H9 (cell line): Measurements from ENCODE around the gene HCN4. TPM values are rescaled to one million over a fixed set of nuclear protein-coding genes. Genes with fewer than 3 reads are reported as not detected.

Experiments
- DNase-seq: peaks from one replicate; pipeline ENCODE4 v3.0.0-alpha.2; 2017
- H2AFZ ChIP-seq: one replicate; pipeline ENCODE4 v1.6.1; 2013; ENCODE audit warnings: mild to moderate bottlenecking, low read length, control low read depth, moderate library complexity
- H2AK5ac ChIP-seq: 2 replicates; pipeline ENCODE4 v1.6.1; 2013; ENCODE audit warnings: low read length, control low read depth, mixed read lengths; ENCODE audit not compliant: insufficient read length
- H2BK120ac ChIP-seq: one replicate; pipeline ENCODE4 v1.6.1; 2013; ENCODE audit warnings: low read depth, mild to moderate bottlenecking, low read length, control low read depth, inconsistent platforms; ENCODE audit not compliant: poor library complexity, severe bottlenecking
- H2BK12ac ChIP-seq: 2 replicates; pipeline ENCODE4 v1.6.1; 2013; ENCODE audit warnings: low read length, control low read depth, mixed read lengths, low read depth; ENCODE audit not compliant: insufficient read length
- H2BK15ac ChIP-seq: 2 replicates; pipeline ENCODE4 v1.6.1; 2013; ENCODE audit warnings: low read depth, low read length, control low read depth
- H2BK20ac ChIP-seq: one replicate; pipeline ENCODE4 v1.6.1; 2013; ENCODE audit warnings: low read depth, mild to moderate bottlenecking, low read length, control low read depth, inconsistent platforms; ENCODE audit not compliant: poor library complexity, severe bottlenecking
- H2BK5ac ChIP-seq: 2 replicates; pipeline ENCODE4 v1.6.1; 2013; ENCODE audit warnings: low read length, control low read depth, mixed read lengths; ENCODE audit not compliant: insufficient read length
- H3K14ac ChIP-seq: 2 replicates; pipeline ENCODE4 v1.6.1; 2013; ENCODE audit warnings: low read length, control low read depth; ENCODE audit not compliant: insufficient read depth
- H3K18ac ChIP-seq: 2 replicates; pipeline ENCODE4 v1.6.1; 2013; ENCODE audit warnings: low read depth, mild to moderate bottlenecking, mixed read lengths, low read length, control low read depth; ENCODE audit not compliant: insufficient read length
- H3K23ac ChIP-seq: 2 replicates; pipeline ENCODE4 v1.6.1; 2013; ENCODE audit warnings: low read length, control low read depth, mixed read lengths, low read depth; ENCODE audit not compliant: insufficient read length
- H3K23me2 ChIP-seq: 2 replicates; pipeline ENCODE4 v1.6.1; 2013; ENCODE audit warnings: low read depth, mild to moderate bottlenecking, mixed read lengths, low read length, control low read depth; ENCODE audit not compliant: insufficient read length, poor library complexity, severe bottlenecking
- H3K27ac ChIP-seq: 2 replicates; pipeline ENCODE4 v1.5.1; 2013; ENCODE audit warnings: low read length, control low read depth, mixed read lengths, low read depth; ENCODE audit not compliant: insufficient read length
- H3K27me3 ChIP-seq: 2 replicates; pipeline ENCODE4 v1.6.1; 2013; ENCODE audit warnings: low read length, control low read depth, inconsistent platforms; ENCODE audit not compliant: insufficient read depth
- H3K4ac ChIP-seq: 2 replicates; pipeline ENCODE4 v1.6.1; 2013; ENCODE audit warnings: low read depth, mild to moderate bottlenecking, control low read depth, inconsistent platforms, low read length, moderate library complexity
- H3K4me1 ChIP-seq: 2 replicates; pipeline ENCODE4 v1.6.1; 2013; ENCODE audit warnings: low read length, control low read depth, inconsistent platforms; ENCODE audit not compliant: insufficient read depth
- H3K4me2 ChIP-seq: 2 replicates; pipeline ENCODE4 v1.6.1; 2013; ENCODE audit warnings: low read length, control low read depth, mixed read lengths; ENCODE audit not compliant: insufficient read length, insufficient read depth
- H3K56ac ChIP-seq: 2 replicates; pipeline ENCODE4 v1.6.1; 2013; ENCODE audit warnings: low read depth, mild to moderate bottlenecking, mixed read lengths, low read length, control low read depth; ENCODE audit not compliant: insufficient read length
- H3K79me1 ChIP-seq: 2 replicates; pipeline ENCODE4 v1.6.1; 2013; ENCODE audit warnings: low read depth, mild to moderate bottlenecking, moderate library complexity, low read length, control low read depth, inconsistent platforms; ENCODE audit not compliant: insufficient read depth, poor library complexity, severe bottlenecking
- H3K79me2 ChIP-seq: 2 replicates; pipeline ENCODE4 v1.6.1; 2013; ENCODE audit warnings: low read length, control low read depth, inconsistent platforms; ENCODE audit not compliant: insufficient read depth
- H3K9ac ChIP-seq: 2 replicates; pipeline ENCODE4 v1.6.1; 2013; ENCODE audit warnings: low read length, control low read depth, mixed read lengths; ENCODE audit not compliant: insufficient read length; ENCODE audit errors: extremely low read depth
- H3K9me3 ChIP-seq: one replicate; pipeline ENCODE4 v1.6.1; 2013; ENCODE audit warnings: low read depth, low read length, inconsistent platforms; ENCODE audit not compliant: control insufficient read depth
- H3T11ph ChIP-seq: one replicate; pipeline ENCODE4 v1.6.1; 2013; ENCODE audit warnings: mild to moderate bottlenecking, low read length, control low read depth, inconsistent platforms
- H4K20me1 ChIP-seq: one replicate; pipeline ENCODE4 v1.6.1; 2013; ENCODE audit not compliant: control insufficient read depth, insufficient read length, insufficient read depth
- H4K5ac ChIP-seq: 2 replicates; pipeline ENCODE4 v1.6.1; 2013; ENCODE audit warnings: low read depth, mild to moderate bottlenecking, mixed read lengths, low read length, control low read depth; ENCODE audit not compliant: insufficient read length
- H4K8ac ChIP-seq: replicated peaks from 2 replicates; pipeline ENCODE4 v1.6.1; 2013; ENCODE audit warnings: low read length, control low read depth, mixed read lengths, low read depth; ENCODE audit not compliant: insufficient read length
- H4K91ac ChIP-seq: 2 replicates; pipeline ENCODE4 v1.6.1; 2013; ENCODE audit warnings: low read depth, mild to moderate bottlenecking, moderate library complexity, mixed read lengths, low read length, control low read depth; ENCODE audit not compliant: insufficient read length
- H3K27ac Mint-ChIP-seq, 3 experiments: 2 replicates in 2 of 3; 3 replicates in 1 of 3; pipeline ENCODE4 v1.8.0; 2020 to 2021; ENCODE audit warnings: mixed read lengths in 3 of 3, mild to moderate bottlenecking in 1 of 3, moderate library complexity in 1 of 3
- H3K27me3 Mint-ChIP-seq: 2 replicates; pipeline ENCODE4 v1.8.0; 2021; ENCODE audit warnings: low read depth, mild to moderate bottlenecking, moderate library complexity, mixed read lengths
- H3K36me3 Mint-ChIP-seq, 3 experiments: 2 replicates in 2 of 3; 3 replicates in 1 of 3; pipeline ENCODE4 v1.8.0; 2020 to 2021; ENCODE audit warnings: low read depth in 3 of 3, mixed read lengths in 3 of 3; ENCODE audit not compliant: insufficient read depth in 1 of 3
- H3K4me1 Mint-ChIP-seq, 2 experiments: 2 replicates each; pipeline ENCODE4 v1.8.0; 2020; ENCODE audit warnings: mixed read lengths in 2 of 2
- H3K4me3 Mint-ChIP-seq, 2 experiments: 2 replicates in 1 of 2; 3 replicates in 1 of 2; pipeline ENCODE4 v1.8.0; 2020 to 2021; ENCODE audit warnings: mild to moderate bottlenecking in 2 of 2, mixed read lengths in 2 of 2, moderate library complexity in 1 of 2
- H3K9me3 Mint-ChIP-seq, 2 experiments: 2 replicates in 1 of 2; 3 replicates in 1 of 2; pipeline ENCODE4 v1.8.0; 2020; ENCODE audit warnings: mild to moderate bottlenecking in 2 of 2, mixed read lengths in 2 of 2, moderate library complexity in 1 of 2
- CTCF ChIP-seq: fragments of 200-600 bp; sonication (generic); conservative IDR thresholded peaks from 3 replicates; pipeline ENCODE4 v1.8.0; 2021; ENCODE audit warnings: antibody characterized with exemption, mild to moderate bottlenecking
- WGBS: extraction: QIAGEN DNeasy Blood & Tissue Kit; methylation state at CpG from one replicate; pipeline ENCODE4 v1.1.7; 2013; ENCODE audit warnings: missing lambda C conversion rate, low lambda C conversion rate, mixed read lengths; ENCODE audit not compliant: insufficient read length; ENCODE audit errors: extremely low coverage; 5-methylcytosine and 5-hydroxymethylcytosine counted together
- total RNA-seq: library from RNA; stranded (reverse); gene quantifications from 2 replicates; pipeline ENCODE4 v1.2.1, GENCODE V29; 2021

Gene HCN4
- total RNA-seq, 1 experiment from 2014 or later: 10.5 TPM

DNA sequence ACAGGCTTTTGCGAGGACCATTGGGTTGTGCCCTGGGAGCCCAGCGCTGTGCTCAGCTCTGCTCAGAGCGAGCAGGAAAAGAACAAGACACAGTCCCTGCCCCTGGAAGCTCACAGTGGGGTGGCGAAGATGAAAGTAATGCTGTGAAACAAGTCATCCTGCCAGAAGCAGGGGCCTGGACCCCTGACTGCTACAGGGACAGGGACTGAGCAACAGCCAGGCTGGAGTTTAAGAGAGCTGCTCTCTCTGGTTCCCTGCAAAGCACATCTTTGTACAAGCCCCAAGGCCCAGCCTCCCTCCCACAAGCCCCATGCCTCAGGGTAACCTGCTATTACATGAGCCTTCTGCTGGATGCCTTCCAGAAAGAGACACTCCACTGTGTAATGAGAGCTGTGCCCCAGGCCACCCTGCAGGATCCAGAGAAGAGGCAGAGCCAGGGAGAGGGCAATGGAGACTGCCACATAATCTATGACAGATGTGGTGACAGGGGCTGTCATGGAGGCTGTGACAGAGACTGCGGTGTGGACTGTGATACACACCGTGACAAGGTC, 7.1 kb upstream of the HCN4 start:
- H3K4me3 Mint-ChIP-seq: no peak overlapping the region
- H3K14ac ChIP-seq: peak overlapping the region; percentile 38; the same call in 1 of the 2 replicates
- H2AFZ ChIP-seq: no peak overlapping the region
- no peaks in the 10 kb centered on the region for H3K9me3 ChIP-seq
- H4K5ac ChIP-seq: no peak overlapping the region
- peaks cover 37 to 42% of the 10 kb centered on the region in 2 experiments for H3K4me1 Mint-ChIP-seq
- no peak overlapping the region for H2AK5ac ChIP-seq
- H3K18ac ChIP-seq: no peak overlapping the region
- H3K23ac ChIP-seq: no peak overlapping the region
- no peak overlapping the region for H3K56ac ChIP-seq
- no peak overlapping the region for H3K4me2 ChIP-seq
- no peak overlapping the region for H4K8ac ChIP-seq
- no peak overlapping the region for H3K9ac ChIP-seq
- H3K27me3 ChIP-seq: no peaks in the 10 kb centered on the region
- no peak overlapping the region for H2BK15ac ChIP-seq
- H3K9me3 Mint-ChIP-seq: peaks cover 6 to 12% of the 10 kb centered on the region in 2 experiments
- no peak overlapping the region for H3K4ac ChIP-seq
- H2BK120ac ChIP-seq: no peak overlapping the region
- no peak overlapping the region for H2BK20ac ChIP-seq
- no peaks in the 10 kb centered on the region for H3K23me2 ChIP-seq
- H3K79me1 ChIP-seq: no peaks in the 10 kb centered on the region
- no peak for DNase-seq
- no CpG with 5 or more reads among the region's 6 CpGs for WGBS
- peak overlapping the region in 1 of 3 experiments; percentile 82; a peak in 1 of 7 replicates for H3K27ac Mint-ChIP-seq
- H3T11ph ChIP-seq: no peak overlapping the region
- no peaks in the 10 kb centered on the region for H4K20me1 ChIP-seq
- H3K4me1 ChIP-seq: no peaks in the 10 kb centered on the region; the same call in 1 of the 2 replicates
- no peak overlapping the region for H2BK12ac ChIP-seq
- H3K79me2 ChIP-seq: no peaks in the 10 kb centered on the region
- no peak overlapping the region for H3K27ac ChIP-seq
- no peak overlapping the region for H2BK5ac ChIP-seq
- peaks cover 57% of the 10 kb centered on the region for H3K27me3 Mint-ChIP-seq
- peaks cover 0 to 7% (median 0%) of the 10 kb centered on the region in 3 experiments; a peak in 3 of 7 replicates for H3K36me3 Mint-ChIP-seq
- no peak overlapping the region for H4K91ac ChIP-seq
- TF ChIP-seq CTCF: no peak
